Epithelial cell of esophagus (primary cell): ENCODE data around the gene FBXL16.

ENCODE experiments used
- DNase-seq: peaks from one replicate; pipeline ENCODE4 v3.0.0; 2010; ENCODE audit warnings: low read depth
- H3K4me3 ChIP-seq: 2 replicates; pipeline ENCODE4 v1.5.1; 2011; ENCODE audit warnings: mild to moderate bottlenecking, low read length, control low read depth
- CTCF ChIP-seq: IDR thresholded peaks from 2 replicates; pipeline ENCODE4 v1.5.1; 2011; ENCODE audit warnings: low read depth, mild to moderate bottlenecking, low read length, control low read depth, inconsistent platforms; ENCODE audit not compliant: insufficient read depth; ENCODE audit errors: missing control alignments

Gene FBXL16

GRCh38 chr16:672851-673250, 32.8 kb downstream of the FBXL16 start:
- no peak for DNase-seq
- no peak for TF ChIP-seq CTCF
- no peak overlapping the region for H3K4me3 ChIP-seq

- no peak for TF ChIP-seq CTCF
- no peak for DNase-seq
- no peak overlapping the region for H3K4me3 ChIP-seq
These were observed 33.2 kb downstream of the FBXL16 start for GRCh38 chr16:672371-672770.

GRCh38 chr16:671353-672131, 34.1 kb downstream of the FBXL16 start:
- no peak for DNase-seq
- TF ChIP-seq CTCF = no peak
- H3K4me3 ChIP-seq = no peak overlapping the region

GRCh38 chr16:670485-671352, 34.9 kb downstream of the FBXL16 start:
- DNase-seq = no peak
- no peak overlapping the region for H3K4me3 ChIP-seq
- TF ChIP-seq CTCF = no peak

- no peak for TF ChIP-seq CTCF
- H3K4me3 ChIP-seq = no peak overlapping the region
- DNase-seq = no peak
These were observed 35.9 kb downstream of the FBXL16 start for GRCh38 chr16:669666-670065.

GRCh38 chr16:668519-669171, 37.0 kb downstream of the FBXL16 start:
- no peak for TF ChIP-seq CTCF
- peak overlapping the region; percentile 76 for H3K4me3 ChIP-seq
- DNase-seq = no peak
